ENCODE measurements around the gene ZFC3H1.
"Not testable (repeated sequence)": the region's sequence is repeated elsewhere in the genome, so short reads cannot be mapped to it uniquely, and the experiment has no call there.

ZFC3H1 gene

GRCh38 chr12:71687172-71687571 is 23.5 kb upstream of the ZFC3H1 start:
- not testable (repeated sequence) for H3K9me3 Mint-ChIP-seq; DNase-seq (ENCODE audit: low spot score); H3K36me3 Mint-ChIP-seq (ENCODE audit: low read depth); H3K27me3 Mint-ChIP-seq (ENCODE audit: low read depth)
- peaks cover 24% of the 10 kb centered on the region for H3K4me1 Mint-ChIP-seq (ENCODE audit: low read depth)
- H3K27ac Mint-ChIP-seq: peak overlapping the region; percentile 49
- peak overlapping the region; percentile 92 for H3K4me3 Mint-ChIP-seq

DNA sequence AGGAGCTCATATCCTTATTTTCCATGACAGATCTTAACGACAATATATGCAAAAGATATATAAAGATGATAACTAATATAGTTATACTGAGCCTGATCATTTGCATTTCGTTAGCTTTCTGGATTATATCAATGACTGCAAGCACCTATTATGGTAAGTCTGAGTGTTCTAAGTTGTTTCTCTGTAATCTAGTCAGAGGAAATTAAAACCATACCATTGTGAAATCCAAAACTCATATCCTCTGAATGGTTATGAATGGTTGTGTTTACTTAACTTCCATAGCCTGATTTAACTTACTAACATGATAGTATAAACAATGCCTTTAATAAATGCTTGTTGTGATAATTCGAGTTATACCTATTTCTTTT is 23.0 kb upstream of the ZFC3H1 start:
- Mint-ChIP-seq H3K9me3 (no peaks in the 10 kb centered on the region), H3K4me1 (ENCODE audit: low read depth) (peaks cover 22% of the 10 kb centered on the region), H3K27me3 (ENCODE audit: low read depth) (no peaks in the 10 kb centered on the region), H3K36me3 (ENCODE audit: low read depth) (peaks cover under 1% of the 10 kb centered on the region), H3K4me3 (peak overlapping the region; percentile 92), H3K27ac (peak overlapping the region; percentile 98)
- DNase-seq (ENCODE audit: low spot score): no peak

- Mint-ChIP-seq H3K9me3 (no peaks in the 10 kb centered on the region), H3K27ac (peak within 1 kb of the TSS; percentile 98), H3K27me3 (ENCODE audit: low read depth) (no peaks in the 10 kb centered on the region), H3K4me3 (peak within 1 kb of the TSS; percentile 92), H3K36me3 (ENCODE audit: low read depth) (no peaks in the 10 kb centered on the region), H3K4me1 (ENCODE audit: low read depth) (peaks cover 22% of the 10 kb centered on the region)
- DNase-seq (ENCODE audit: low spot score): peak; percentile 83
These were observed 22.4 kb upstream of the ZFC3H1 start, which contains the start of gene TMEM19 for GRCh38 chr12:71685914-71686657. TMEM19 (plus strand) TSS chr12:71686082; CDS start chr12:71686681, 599 bp downstream.

- no peaks in the 10 kb centered on the region for H3K27me3 Mint-ChIP-seq (ENCODE audit: low read depth)
- H3K36me3 Mint-ChIP-seq (ENCODE audit: low read depth): no peaks in the 10 kb centered on the region
- H3K27ac Mint-ChIP-seq: peak overlapping the region; percentile 98
- peaks cover 22% of the 10 kb centered on the region for H3K4me1 Mint-ChIP-seq (ENCODE audit: low read depth)
- H3K4me3 Mint-ChIP-seq: peak overlapping the region; percentile 92
- no peak for DNase-seq (ENCODE audit: low spot score)
- no peaks in the 10 kb centered on the region for H3K9me3 Mint-ChIP-seq
These were observed 21.8 kb upstream of the ZFC3H1 start for GRCh38 chr12:71685312-71685906.

DNA sequence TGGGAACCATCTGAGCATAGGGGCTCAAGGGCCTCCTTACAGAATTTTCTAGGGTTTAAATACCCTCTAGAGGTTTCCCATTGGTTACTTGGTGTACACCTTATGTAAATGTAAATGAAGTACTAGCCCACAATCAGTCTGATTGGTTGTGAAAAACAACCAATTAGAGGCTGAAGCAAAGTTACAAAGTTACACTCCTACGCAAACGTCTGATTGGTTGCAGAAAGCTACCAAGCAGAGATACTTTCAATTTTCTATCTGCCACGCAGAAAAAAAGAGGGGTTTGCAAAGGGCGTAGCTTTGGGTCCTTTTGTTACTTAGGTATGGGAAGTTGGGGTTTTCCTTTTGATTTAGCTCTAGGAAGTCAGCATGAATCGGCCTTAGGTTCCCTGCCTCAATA is 20.4 kb upstream of the ZFC3H1 start:
- Mint-ChIP-seq H3K9me3 (no peaks in the 10 kb centered on the region), H3K27me3 (ENCODE audit: low read depth) (no peaks in the 10 kb centered on the region), H3K36me3 (ENCODE audit: low read depth) (no peaks in the 10 kb centered on the region), H3K27ac (peak overlapping the region; percentile 65), H3K4me1 (ENCODE audit: low read depth) (peaks cover 18% of the 10 kb centered on the region), H3K4me3 (peak overlapping the region; percentile 72)
- no peak for DNase-seq (ENCODE audit: low spot score)

DNA sequence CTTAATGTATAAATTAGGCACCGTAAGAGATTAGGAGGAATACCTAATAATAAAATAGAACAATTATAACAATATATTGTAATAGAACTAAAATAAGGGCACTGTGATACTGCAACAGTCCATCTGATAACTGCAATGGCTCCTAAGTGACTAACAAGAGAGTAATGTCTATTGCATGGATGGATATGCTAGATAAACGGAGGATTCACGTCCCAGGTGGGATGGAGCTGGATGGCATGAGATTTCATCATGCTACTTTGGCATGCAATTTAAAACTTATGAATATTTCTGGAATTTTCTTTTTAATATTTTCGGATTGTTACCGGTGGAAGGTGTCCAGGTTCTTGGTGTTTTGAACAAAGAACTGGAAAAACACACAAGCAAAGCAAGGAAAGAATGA is 20.0 kb upstream of the ZFC3H1 start:
- Mint-ChIP-seq H3K27me3 (ENCODE audit: low read depth) (no peaks in the 10 kb centered on the region), H3K4me3 (no peak overlapping the region), H3K9me3 (no peaks in the 10 kb centered on the region), H3K4me1 (ENCODE audit: low read depth) (peaks cover 18% of the 10 kb centered on the region), H3K36me3 (ENCODE audit: low read depth) (no peaks in the 10 kb centered on the region), H3K27ac (no peak overlapping the region)
- no peak for DNase-seq (ENCODE audit: low spot score)

DNA sequence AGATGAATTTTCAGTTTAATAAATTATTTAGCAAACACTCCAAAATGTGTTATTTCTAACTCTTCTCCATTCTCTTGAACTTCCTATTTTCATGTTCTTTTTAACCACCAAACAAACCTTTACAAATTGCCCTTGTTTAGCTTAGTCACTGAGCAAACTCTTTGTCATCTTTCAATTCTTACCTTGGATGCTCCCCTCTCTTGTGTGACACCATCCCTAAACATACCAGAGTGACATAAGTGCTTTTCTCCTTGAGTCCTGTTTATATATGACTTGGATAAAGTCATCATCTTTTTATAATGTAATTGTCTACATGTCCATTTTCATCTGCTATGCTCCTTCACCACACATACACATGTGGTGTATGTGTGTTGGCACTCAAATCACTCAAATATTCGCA is 18.8 kb upstream of the ZFC3H1 start:
- DNase-seq (ENCODE audit: low spot score): no peak
- no peaks in the 10 kb centered on the region for H3K36me3 Mint-ChIP-seq (ENCODE audit: low read depth)
- peaks cover 11% of the 10 kb centered on the region for H3K4me1 Mint-ChIP-seq (ENCODE audit: low read depth)
- H3K9me3 Mint-ChIP-seq: no peaks in the 10 kb centered on the region
- H3K4me3 Mint-ChIP-seq: no peak overlapping the region
- H3K27ac Mint-ChIP-seq: no peak overlapping the region
- no peaks in the 10 kb centered on the region for H3K27me3 Mint-ChIP-seq (ENCODE audit: low read depth)

DNA sequence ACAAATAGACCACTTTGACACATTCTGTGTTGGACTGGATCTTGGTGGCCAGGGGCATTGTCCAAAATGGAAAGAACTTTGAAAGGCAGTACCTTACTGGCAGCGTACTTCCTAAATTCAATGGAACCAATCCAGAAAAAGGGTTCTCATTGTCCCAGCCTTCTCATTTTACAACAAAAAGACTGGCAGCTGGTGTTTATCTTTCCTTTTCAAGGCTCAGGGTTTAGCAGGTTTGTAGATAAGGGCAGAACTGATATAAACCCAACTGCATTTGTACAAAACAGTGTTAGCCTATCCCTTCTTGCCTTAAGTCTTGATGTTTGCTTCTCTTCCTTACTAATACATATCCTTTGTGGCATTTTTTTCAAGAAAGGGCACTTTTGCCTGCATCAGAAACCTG is 8.2 kb upstream of the ZFC3H1 start:
- no peak for DNase-seq (ENCODE audit: low spot score)
- H3K4me1 Mint-ChIP-seq (ENCODE audit: low read depth): peaks cover 16% of the 10 kb centered on the region
- no peaks in the 10 kb centered on the region for H3K9me3 Mint-ChIP-seq
- peaks cover 11% of the 10 kb centered on the region for H3K36me3 Mint-ChIP-seq (ENCODE audit: low read depth)
- H3K27ac Mint-ChIP-seq: no peak overlapping the region
- no peak overlapping the region for H3K4me3 Mint-ChIP-seq
- no peaks in the 10 kb centered on the region for H3K27me3 Mint-ChIP-seq (ENCODE audit: low read depth)

DNA sequence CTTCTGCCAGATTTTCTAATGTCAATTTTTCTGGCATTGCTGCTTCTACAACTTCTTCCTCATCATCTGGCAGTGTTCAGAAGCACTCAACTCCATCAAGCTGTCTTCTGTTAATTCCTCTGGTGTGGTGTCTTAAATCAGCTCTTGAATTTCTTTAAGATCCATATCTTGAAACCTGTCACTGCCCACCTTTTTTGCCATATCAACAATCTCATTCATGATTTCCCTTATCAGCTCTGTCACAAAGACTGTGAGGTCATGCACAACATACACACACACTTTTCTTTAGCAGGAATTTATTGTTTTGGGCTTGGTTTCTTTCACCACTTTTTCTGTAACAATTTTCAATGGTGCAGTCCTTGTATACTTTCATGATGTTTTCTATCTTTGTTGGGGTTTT is 7.7 kb upstream of the ZFC3H1 start:
- DNase-seq (ENCODE audit: low spot score): no peak
- no peaks in the 10 kb centered on the region for H3K9me3 Mint-ChIP-seq
- peaks cover 16% of the 10 kb centered on the region for H3K4me1 Mint-ChIP-seq (ENCODE audit: low read depth)
- H3K27ac Mint-ChIP-seq: no peak overlapping the region
- H3K4me3 Mint-ChIP-seq: no peak overlapping the region
- H3K27me3 Mint-ChIP-seq (ENCODE audit: low read depth): no peaks in the 10 kb centered on the region
- peaks cover 8% of the 10 kb centered on the region for H3K36me3 Mint-ChIP-seq (ENCODE audit: low read depth)

DNA sequence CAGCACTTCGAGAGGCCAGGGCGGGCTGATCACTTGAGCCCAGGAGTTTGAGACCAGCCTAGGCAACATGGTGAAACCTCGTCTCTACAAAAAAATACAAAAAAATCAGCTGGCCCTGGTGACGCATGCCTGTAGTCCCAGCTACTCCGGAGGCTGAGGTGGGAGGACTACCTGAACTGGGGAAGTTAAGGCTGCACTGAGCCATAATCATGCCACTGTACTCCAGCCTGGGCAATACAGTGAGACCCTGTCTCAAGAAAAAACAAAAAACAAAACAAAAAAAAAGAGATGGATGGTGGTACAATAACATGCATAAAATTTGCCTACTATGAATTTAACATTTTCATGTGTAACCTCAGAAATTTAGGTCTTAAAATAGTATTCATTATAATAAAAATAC is 2.6 kb upstream of the ZFC3H1 start:
- peaks cover 24% of the 10 kb centered on the region for H3K4me1 Mint-ChIP-seq (ENCODE audit: low read depth)
- no peak overlapping the region for H3K4me3 Mint-ChIP-seq
- no peaks in the 10 kb centered on the region for H3K9me3 Mint-ChIP-seq
- peaks cover 21% of the 10 kb centered on the region for H3K36me3 Mint-ChIP-seq (ENCODE audit: low read depth)
- H3K27ac Mint-ChIP-seq: no peak overlapping the region
- H3K27me3 Mint-ChIP-seq (ENCODE audit: low read depth): no peaks in the 10 kb centered on the region
- no peak for DNase-seq (ENCODE audit: low spot score)

- DNase-seq (ENCODE audit: low spot score): no peak
- H3K36me3 Mint-ChIP-seq (ENCODE audit: low read depth): peaks cover 24% of the 10 kb centered on the region
- peaks cover 21% of the 10 kb centered on the region for H3K4me1 Mint-ChIP-seq (ENCODE audit: low read depth)
- no peaks in the 10 kb centered on the region for H3K9me3 Mint-ChIP-seq
- peak overlapping the region; percentile 100 for H3K27ac Mint-ChIP-seq
- H3K27me3 Mint-ChIP-seq (ENCODE audit: low read depth): no peaks in the 10 kb centered on the region
- H3K4me3 Mint-ChIP-seq: peak overlapping the region; percentile 99
These were observed 1.4 kb upstream of the ZFC3H1 start for GRCh38 chr12:71665090-71665463.

GRCh38 chr12:71664411-71665089 is 902 bp upstream of the ZFC3H1 start:
- Mint-ChIP-seq H3K4me1 (ENCODE audit: low read depth) (peaks cover 21% of the 10 kb centered on the region), H3K9me3 (no peaks in the 10 kb centered on the region), H3K27me3 (ENCODE audit: low read depth) (no peaks in the 10 kb centered on the region), H3K4me3 (peak overlapping the region; percentile 99), H3K36me3 (ENCODE audit: low read depth) (peaks cover 28% of the 10 kb centered on the region), H3K27ac (peak overlapping the region; percentile 100)
- DNase-seq (ENCODE audit: low spot score): no peak

- peak overlapping the region; percentile 99 for H3K4me3 Mint-ChIP-seq
- peaks cover 32% of the 10 kb centered on the region for H3K4me1 Mint-ChIP-seq (ENCODE audit: low read depth)
- no peaks in the 10 kb centered on the region for H3K9me3 Mint-ChIP-seq
- no peaks in the 10 kb centered on the region for H3K27me3 Mint-ChIP-seq (ENCODE audit: low read depth)
- H3K27ac Mint-ChIP-seq: peak overlapping the region; percentile 100
- H3K36me3 Mint-ChIP-seq (ENCODE audit: low read depth): peaks cover 38% of the 10 kb centered on the region
- DNase-seq (ENCODE audit: low spot score): peak; percentile 74
These were observed 643 bp downstream of the ZFC3H1 start for GRCh38 chr12:71662849-71663560.

Data from T-helper 2 cell treated with Interferon-gamma antibody and Interleukin-4, amounts not matched to agents 5 μg/mL and 100 μg/mL, for 36 hours (primary cell).